IPS DF 4.7 (cell line): ENCODE results near the gene DPH2.

Source experiments
- DNase-seq: peaks from one replicate; pipeline ENCODE4 v3.0.0-alpha.2; 2013; ENCODE audit warnings: low spot score; ENCODE audit errors: extremely low read depth

DPH2 gene

GRCh38 chr1:43944860-43945259 lies 24.9 kb upstream of the DPH2 start:
- no peak for DNase-seq

DNA sequence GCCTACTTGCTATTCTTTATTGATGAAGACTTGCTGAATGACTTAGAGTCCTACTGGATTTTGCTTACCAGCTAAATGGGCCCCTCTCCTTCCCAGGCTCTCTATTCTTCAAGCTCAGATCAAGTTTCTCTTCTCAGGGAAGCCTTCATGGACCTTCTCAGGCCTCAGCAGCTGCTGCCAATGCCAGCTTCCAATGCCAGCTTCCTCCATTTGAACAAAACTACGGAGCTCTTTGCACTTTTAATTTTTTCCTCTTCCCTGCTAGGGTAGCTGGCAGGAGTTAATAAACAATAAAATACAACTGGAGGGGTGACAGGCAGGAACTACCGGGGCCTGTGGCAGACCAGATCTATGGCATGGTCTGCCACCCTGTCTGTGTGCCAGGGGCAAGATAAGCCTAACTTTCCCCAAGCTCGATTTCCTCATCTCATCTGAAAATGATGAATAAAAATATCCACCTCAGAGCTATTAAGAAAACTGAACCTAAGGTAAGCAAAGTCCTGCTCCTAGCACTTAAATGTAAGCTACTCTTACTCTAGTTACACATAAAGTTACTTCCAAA lies 24.1 kb upstream of the DPH2 start:
- no peak for DNase-seq

GRCh38 chr1:43946236-43947060 lies 23.4 kb upstream of the DPH2 start, which contains the start of gene IPO13:
TSS of gene IPO13 (plus strand) at chr1:43946950. CDS start at chr1:43947601, 651 bp downstream.
- no peak for DNase-seq

DNA sequence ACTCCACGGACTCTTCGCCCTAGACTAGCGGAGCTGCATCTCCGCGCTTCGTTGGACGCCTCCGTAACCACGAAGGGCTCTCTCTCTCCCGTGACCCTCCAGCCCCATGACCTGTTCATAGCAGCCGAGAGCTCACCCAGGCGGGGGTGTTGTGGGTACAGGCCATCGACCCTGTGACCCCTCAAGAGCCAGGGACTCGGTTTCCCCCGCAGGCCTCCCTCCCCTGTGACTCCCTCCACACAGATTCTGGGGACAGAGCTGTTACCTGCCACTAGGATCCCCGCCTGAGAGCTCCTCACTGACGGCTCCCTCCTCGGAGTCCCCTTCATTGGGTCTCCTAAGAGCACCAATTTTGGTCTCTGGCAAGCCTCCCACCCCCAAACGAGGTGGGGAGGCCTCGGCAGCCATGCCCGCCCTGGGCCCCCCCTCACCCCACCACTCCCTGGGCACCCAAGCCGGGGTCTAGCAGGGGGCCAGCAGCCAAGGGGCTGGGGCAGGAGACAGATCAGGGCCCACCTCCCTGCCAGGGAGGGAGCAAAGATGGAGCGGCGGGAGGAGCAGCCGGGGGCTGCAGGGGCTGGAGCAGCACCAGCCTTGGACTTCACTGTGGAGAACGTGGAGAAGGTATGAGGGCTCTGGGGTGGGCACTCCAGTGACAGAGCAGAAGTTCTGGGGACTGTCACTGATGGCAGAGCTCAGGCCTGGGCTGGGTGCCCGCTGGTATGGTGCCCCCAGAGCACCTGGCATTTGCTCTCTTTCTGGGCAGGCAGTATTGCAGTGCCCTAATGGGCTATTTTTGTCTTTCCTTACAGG lies 22.5 kb upstream of the DPH2 start:
- no peak for DNase-seq

DNA sequence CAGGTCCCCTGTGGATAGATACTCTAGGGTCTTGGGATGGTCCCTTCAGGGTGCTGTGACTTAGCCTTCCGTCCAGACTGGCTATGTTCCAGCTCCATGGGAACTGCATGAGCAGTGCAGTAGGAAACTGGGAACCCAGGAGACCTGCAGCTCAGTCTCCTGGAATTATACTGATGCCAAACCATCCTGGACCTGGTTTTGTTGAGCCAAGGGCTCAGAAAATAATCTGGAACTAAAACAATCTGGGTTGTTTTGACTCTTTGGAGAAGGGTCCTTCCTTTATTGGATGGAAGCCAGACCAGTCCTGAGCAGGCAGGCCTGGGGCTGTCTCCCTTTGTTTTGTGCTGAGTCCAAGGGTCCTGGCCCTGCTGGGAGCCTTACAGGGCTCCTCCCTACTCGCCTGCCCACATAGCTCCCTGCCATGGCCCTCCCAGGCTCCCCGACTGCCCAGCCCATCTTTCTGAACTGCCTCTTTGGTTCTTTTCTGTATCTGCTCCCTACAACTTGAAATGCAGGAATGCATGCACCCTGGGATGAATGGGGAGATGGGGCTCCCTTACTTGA lies 21.9 kb upstream of the DPH2 start:
- no peak for DNase-seq

GRCh38 chr1:43949678-43950077 lies 20.1 kb upstream of the DPH2 start:
- DNase-seq = no peak

DNA sequence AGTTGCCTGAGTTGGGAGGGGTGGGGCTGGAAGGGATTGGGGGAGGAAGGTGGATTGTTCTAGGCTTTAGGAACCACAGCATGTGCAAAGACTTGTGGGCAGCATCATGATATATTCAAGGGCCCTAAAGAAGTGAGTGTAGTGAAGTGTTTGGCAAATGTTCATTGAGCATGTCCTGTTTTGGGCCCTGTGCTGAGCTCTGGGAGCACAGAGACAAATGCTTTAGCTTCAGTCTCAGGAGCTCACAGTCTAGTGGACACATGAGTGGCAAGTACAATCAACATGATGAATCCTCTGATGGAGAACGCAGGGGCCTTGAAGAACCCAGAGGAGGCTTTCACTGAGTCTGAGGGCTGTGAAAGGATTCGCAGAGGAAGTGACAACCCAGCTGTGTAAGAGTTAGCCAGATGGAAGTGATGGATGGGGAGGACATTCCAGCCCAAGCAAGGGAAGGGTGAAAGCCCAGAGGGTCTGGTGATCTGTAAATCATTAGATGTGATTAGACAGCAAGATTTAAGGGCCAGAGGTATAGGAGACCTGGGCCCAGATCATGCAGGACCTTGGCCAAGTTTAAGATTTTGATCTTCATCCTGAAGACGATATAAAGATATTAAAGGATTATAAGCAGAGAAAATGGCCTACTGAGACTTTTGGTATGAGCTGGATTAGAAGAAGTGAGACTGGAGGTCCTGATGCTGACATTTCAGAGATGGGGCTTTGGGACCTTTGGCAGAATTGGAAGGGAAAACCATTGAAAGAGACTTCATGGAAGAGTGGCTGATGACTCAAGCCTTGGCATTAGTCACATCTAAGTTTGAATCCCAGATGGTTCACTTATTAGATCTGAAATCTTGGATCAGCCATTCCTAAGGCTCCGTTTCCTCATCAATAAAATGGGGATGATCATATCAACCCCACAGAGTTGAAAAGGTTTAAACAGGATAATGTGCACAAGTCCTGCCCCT lies 18.5 kb upstream of the DPH2 start:
- no peak for DNase-seq

DNA sequence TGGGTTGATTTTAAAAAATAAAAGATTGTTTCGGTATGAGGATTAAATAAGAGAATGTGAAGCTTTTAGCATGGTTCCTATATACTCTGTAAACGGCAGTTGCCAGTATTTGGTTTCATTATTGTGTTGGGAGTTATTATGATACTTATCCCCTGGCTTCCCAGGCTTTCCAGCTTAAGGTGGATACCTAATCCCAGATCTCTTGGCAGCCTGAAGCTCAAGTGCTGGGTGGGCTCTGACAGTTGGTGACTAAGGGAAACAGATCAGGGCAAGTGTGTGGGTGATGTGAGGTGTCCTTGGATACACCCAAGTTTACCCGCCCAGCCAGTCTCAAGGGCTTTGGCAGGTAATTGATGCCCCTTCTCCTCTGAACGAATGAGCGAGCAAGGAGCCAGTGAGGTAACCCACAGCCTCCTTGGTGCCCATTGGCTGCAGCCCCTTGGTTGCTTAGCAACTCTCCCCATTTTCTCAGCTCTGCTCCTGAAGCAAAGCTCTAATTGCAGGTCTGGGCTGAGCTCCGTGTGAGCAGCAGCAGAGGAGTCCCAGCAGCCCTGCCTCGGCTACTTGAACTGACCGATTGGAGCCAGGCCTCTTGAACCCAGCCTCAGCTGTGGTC lies 17.0 kb upstream of the DPH2 start:
- no peak for DNase-seq

GRCh38 chr1:43953361-43953760 lies 16.4 kb upstream of the DPH2 start:
- no peak for DNase-seq

DNA sequence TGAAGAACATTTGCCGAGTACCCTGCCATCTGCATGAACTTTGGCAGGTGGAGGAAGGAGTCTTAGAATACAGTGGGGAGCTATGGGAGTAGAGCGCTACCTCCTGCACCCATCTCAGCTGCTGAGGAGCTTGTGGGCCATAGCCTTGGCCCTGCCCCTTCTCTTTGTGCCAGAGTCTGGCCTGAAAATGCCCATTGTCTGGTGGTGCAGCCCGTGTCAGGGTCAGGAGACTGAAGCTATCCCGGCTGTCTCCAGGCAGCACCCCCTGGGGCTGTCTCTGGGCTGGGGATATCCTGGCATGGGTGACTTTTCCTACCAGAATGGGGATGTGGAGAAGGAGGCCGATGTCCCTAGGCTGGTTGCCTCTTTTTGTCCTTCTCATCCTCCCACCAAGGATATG lies 15.8 kb upstream of the DPH2 start:
- no peak for DNase-seq

DNA sequence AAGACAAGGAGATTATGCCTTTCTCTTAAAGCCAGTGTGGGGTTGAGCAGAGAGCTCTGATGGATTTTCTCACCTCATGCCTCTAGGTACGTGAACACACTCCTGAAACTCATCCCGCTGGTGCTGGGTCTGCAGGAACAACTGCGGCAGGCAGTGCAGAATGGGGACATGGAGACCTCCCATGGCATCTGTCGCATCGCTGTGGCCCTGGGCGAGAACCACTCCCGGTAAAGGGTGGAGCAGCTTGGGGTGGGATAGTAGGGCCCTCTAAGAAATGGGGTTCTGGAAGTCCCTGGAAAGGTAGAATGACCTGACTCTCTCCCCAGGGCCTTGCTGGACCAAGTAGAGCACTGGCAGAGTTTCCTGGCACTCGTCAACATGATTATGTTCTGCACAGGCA lies 13.6 kb upstream of the DPH2 start:
- DNase-seq = no peak

- DNase-seq = no peak
Measured at GRCh38 chr1:43957407-43958040, 12.3 kb upstream of the DPH2 start.

DNA sequence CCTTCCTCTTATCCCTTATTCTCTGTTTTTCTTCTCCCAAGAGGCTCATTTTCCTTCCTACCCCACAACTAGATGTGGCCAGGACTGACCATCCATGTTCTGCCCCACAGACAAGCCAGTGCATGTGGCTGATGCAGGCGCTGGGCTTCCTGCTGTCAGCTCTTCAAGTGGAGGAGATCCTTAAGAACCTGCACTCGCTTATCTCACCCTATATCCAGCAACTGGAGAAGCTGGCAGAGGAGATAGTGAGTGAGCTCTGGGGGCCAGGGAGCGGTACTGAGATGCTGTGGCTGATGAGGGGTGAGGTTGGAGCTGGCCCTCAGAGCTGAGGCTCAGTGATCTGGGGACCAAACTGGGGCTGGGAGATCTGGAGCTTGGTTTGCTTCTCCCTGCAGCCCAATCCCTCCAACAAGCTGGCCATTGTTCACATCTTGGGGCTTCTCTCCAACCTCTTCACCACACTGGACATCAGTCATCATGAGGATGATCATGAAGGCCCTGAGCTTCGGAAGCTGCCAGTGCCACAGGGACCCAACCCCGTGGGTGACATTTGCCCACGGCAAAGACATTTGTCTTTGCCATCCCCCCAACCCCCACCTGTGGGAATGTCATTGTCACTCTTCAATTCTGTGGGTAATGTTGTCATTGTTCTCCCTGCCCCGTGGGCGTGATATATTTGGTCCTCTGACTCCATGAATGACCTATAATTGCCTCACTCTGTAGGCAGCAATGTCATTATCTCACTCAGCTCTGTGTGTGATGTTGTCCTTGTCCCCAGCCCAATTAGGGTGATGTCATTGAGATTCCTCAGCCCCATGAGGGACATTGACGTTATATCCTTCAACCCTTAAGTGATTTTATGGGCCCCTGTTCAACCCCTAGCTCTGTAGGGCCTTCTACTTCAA lies 11.2 kb upstream of the DPH2 start:
- no peak for DNase-seq

DNA sequence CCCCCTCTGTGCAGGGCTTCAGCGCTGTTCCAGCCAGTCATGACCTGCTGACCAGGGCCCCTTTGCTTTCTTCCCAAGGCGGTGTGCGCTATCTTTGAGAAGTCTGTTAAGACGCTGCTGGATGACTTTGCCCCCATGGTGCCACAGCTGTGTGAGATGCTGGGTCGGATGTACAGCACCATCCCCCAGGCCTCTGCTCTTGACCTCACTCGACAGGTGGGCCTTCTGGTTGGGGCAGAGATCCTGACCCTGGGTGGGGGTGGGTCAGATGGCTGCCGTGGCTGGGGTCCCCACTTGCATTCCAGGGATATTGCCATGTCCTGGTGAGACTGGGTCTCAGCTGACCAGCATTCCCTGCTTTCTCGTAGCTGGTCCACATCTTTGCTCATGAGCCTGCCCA lies 9.0 kb upstream of the DPH2 start:
- DNase-seq = no peak

- DNase-seq = no peak
Measured at GRCh38 chr1:43961692-43962091, 8.1 kb upstream of the DPH2 start.

- no peak for DNase-seq
Measured at GRCh38 chr1:43962324-43962723, 7.5 kb upstream of the DPH2 start.

- DNase-seq = no peak
Measured at GRCh38 chr1:43963006-43963405, 6.8 kb upstream of the DPH2 start.

GRCh38 chr1:43963890-43964289 lies 5.9 kb upstream of the DPH2 start:
- DNase-seq = no peak

GRCh38 chr1:43965316-43965715 lies 4.5 kb upstream of the DPH2 start:
- no peak for DNase-seq
